ENCODE measurements around the gene COPS2.

DNA sequence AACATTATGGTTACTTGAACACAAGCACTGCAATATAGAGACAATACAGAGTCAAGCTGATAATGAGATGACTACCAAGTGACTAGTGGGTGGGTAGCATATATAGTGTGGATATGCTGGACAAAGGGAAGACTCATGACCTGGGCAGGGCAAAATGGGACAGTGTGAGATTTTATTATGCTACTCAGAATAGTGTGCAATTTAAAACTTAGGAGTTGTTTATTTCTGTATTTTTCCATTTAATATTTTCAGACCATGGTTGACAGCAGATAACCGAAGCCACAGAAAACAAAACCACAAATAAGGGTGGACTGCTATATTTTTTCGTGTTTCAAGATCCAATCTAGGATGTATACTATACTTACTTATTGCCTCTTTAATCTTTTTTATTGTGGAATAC, 34.2 kb upstream of the COPS2 start:
- TF ChIP-seq POLR2A (IDR thresholded peaks at IDR 0.05) (no peak), CTCF (IDR thresholded peaks at IDR 0.05) (no peak), POLR2AphosphoS5 (IDR thresholded peaks at IDR 0.05) (no peak)
